HCT116 (cell line): ENCODE results near the gene TRIM73. TPM values are rescaled to one million over a fixed set of nuclear protein-coding genes. Genes with fewer than 3 reads are reported as not detected.
"Not testable (repeated sequence)": the region's sequence is repeated elsewhere in the genome, so short reads cannot be mapped to it uniquely, and the experiment has no call there.

ENCODE experiments used
- ATAC-seq: fragments of 200-7000 bp; cut with Tn5 transposase; 2 replicates; pipeline ENCODE4 v1.9.1; 2020; ENCODE audit warnings: mild to moderate bottlenecking, moderate library complexity
- BruUV-seq: library from RNA; stranded (reverse); fragments of 400-500 nt; replicated peaks from 2 replicates; lab custom pipeline; 2021; lab: Mats Ljungman, UMichigan
- CTCF ChIA-PET: fragments of 300-600 bp; sonication (Branson Sonifier 250); formaldehyde crosslinking; loops from one replicate; lab custom pipeline; 2021; ENCODE audit warnings: antibody characterized with exemption; lab: Charles Lee
- POLR2A ChIA-PET: fragments of 300-600, 350-600 bp; sonication (Branson Sonifier 250); formaldehyde crosslinking; loops from one replicate; lab custom pipeline; 2021; ENCODE audit warnings: antibody characterized with exemption; lab: Charles Lee
- RAD21 ChIA-PET, 2 experiments: fragments of 300-600 bp; sonication (Branson Sonifier 250); formaldehyde crosslinking; loops; one replicate each; lab custom pipeline; 2023; ENCODE audit warnings: low total read pairs in 2 of 2; ENCODE audit not compliant: uncharacterized antibody in 2 of 2, unreplicated experiment in 2 of 2, low non-redundant PET in 1 of 2; lab: Charles Lee
- DNase-seq: peaks from one replicate; pipeline ENCODE4 v3.0.0-alpha.2; 2010; ENCODE audit warnings: low read depth, low spot score
- H2AFZ ChIP-seq: fragments of 200-600 bp; shearing (Covaris generic), sonication (generic); 2 replicates; pipeline ENCODE4 v1.6.1; 2017; ENCODE audit warnings: low read depth, mixed run types, mixed read lengths, antibody characterized with exemption, low read length; ENCODE audit not compliant: poor library complexity, severe bottlenecking
- H3K27ac ChIP-seq: 2 replicates; pipeline ENCODE4 v1.5.1; 2012; ENCODE audit warnings: low read depth, low read length
- H3K27me3 ChIP-seq: fragments of 200-600 bp; sonication (generic); 2 replicates; pipeline ENCODE4 v1.6.1; 2016; ENCODE audit warnings: mixed run types, low read length, mixed read lengths; ENCODE audit not compliant: insufficient read depth
- H3K36me3 ChIP-seq, 2 experiments: fragments of 200-500 bp in 1 of 2; fragments of 200-600 bp in 1 of 2; sonication (Bioruptor generic) in 1 of 2; sonication (generic) in 1 of 2; 2 replicates each; pipeline versions ENCODE4 v1.5.1 to v1.6.1; 2014 to 2016; ENCODE audit warnings: low read length in 2 of 2, inconsistent platforms in 1 of 2, mixed read lengths in 1 of 2, mixed run types in 1 of 2; ENCODE audit not compliant: insufficient read depth in 2 of 2, control insufficient read depth in 1 of 2
- H3K4me1 ChIP-seq, 2 experiments: fragments of 200-600 bp in 1 of 2; sonication (generic) in 1 of 2; 2 replicates each; pipeline versions ENCODE4 v1.5.1 to v1.6.1; 2012 to 2017; ENCODE audit warnings: low read length in 2 of 2, inconsistent platforms in 1 of 2, mild to moderate bottlenecking in 1 of 2, mixed read lengths in 1 of 2, mixed run types in 1 of 2, moderate library complexity in 1 of 2; ENCODE audit not compliant: insufficient read depth in 2 of 2, control insufficient read depth in 1 of 2
- H3K4me2 ChIP-seq: fragments of 200-600 bp; sonication (generic); 2 replicates; pipeline ENCODE4 v1.6.1; 2017; ENCODE audit warnings: mixed run types, low read length, mixed read lengths
- H3K4me3 ChIP-seq, 2 experiments: fragments of 200-600 bp in 1 of 2; sonication (generic) in 1 of 2; replicated peaks in 1 of 2; 2 replicates each; pipeline ENCODE4 v1.5.1; 2011 to 2016; ENCODE audit warnings: low read length in 2 of 2, control low read depth in 1 of 2, low read depth in 1 of 2, mild to moderate bottlenecking in 1 of 2, mixed read lengths in 1 of 2, mixed run types in 1 of 2
- H3K79me2 ChIP-seq: fragments of 200-600 bp; sonication (generic); 2 replicates; pipeline ENCODE4 v1.6.1; 2017; ENCODE audit warnings: mild to moderate bottlenecking, mixed run types, low read length, moderate library complexity, mixed read lengths; ENCODE audit not compliant: insufficient read depth
- H3K9ac ChIP-seq: fragments of 200-600 bp; sonication (generic); 2 replicates; pipeline ENCODE4 v1.6.1; 2016; ENCODE audit warnings: low read length, mixed read lengths
- H3K9me2 ChIP-seq: fragments of 200-600 bp; sonication (generic), shearing (Covaris generic); 2 replicates; pipeline ENCODE4 v1.6.1; 2017; ENCODE audit warnings: mixed run types, mild to moderate bottlenecking, moderate library complexity; ENCODE audit not compliant: insufficient read depth
- H3K9me3 ChIP-seq, 2 experiments: fragments of 200-500 bp in 1 of 2; fragments of 200-600 bp in 1 of 2; sonication (Bioruptor generic) in 1 of 2; sonication (generic) in 1 of 2; 2 replicates each; pipeline ENCODE4 v1.6.1; 2014 to 2017; ENCODE audit warnings: low read length in 2 of 2, mixed read lengths in 2 of 2, inconsistent platforms in 1 of 2, low read depth in 1 of 2, mild to moderate bottlenecking in 1 of 2, mixed run types in 1 of 2, moderate library complexity in 1 of 2; ENCODE audit not compliant: control insufficient read depth in 1 of 2, insufficient read depth in 1 of 2
- H4K20me1 ChIP-seq: fragments of 200-600 bp; sonication (generic), shearing (Covaris generic); 2 replicates; pipeline ENCODE4 v1.6.1; 2017; ENCODE audit warnings: mixed run types, mild to moderate bottlenecking, moderate library complexity; ENCODE audit not compliant: insufficient read depth
- CTCF ChIP-seq, 3 experiments: fragments of 200-600 bp in 1 of 3; sonication (generic) in 1 of 3; IDR thresholded peaks in 2 of 3; conservative IDR thresholded peaks in 1 of 3; 2 replicates each; pipeline ENCODE4 v1.5.1; 2012 to 2017; ENCODE audit warnings: low read depth in 2 of 3, low read length in 2 of 3, antibody characterized with exemption in 1 of 3, borderline replicate concordance in 1 of 3, control low read depth in 1 of 3, mild to moderate bottlenecking in 1 of 3, mixed read lengths in 1 of 3, mixed run types in 1 of 3, moderate library complexity in 1 of 3; ENCODE audit not compliant: insufficient read depth in 1 of 3
- RAD21 ChIP-seq: IDR thresholded peaks from 2 replicates; pipeline ENCODE4 v1.6.1; 2012; ENCODE audit warnings: low read depth, mild to moderate bottlenecking
- intact Hi-C: fragments of 100-400 bp; cut with micrococcal nuclease; formaldehyde crosslinking; loops from 2 replicates; pipeline ENCODE4 v1.10.0; 2022
- total RNA-seq: library from RNA; stranded (reverse); gene quantifications from one replicate; pipeline ENCODE4 v1.2.1, GENCODE V29; 2021; ENCODE audit not compliant: unreplicated experiment

TRIM73 gene
- total RNA-seq, 1 experiment from 2014 or later = 8.8 TPM

GRCh38 chr7:75452494-75452955 is 57.1 kb downstream of the TRIM73 start:
- DNase-seq, H3K27me3 ChIP-seq, H3K36me3 ChIP-seq, H3K27ac ChIP-seq, POLR2A ChIA-PET, H2AFZ ChIP-seq, H3K4me1 ChIP-seq, H3K9me2 ChIP-seq, H3K9ac ChIP-seq, H3K4me3 ChIP-seq, H3K79me2 ChIP-seq: not testable (repeated sequence)
- CTCF ChIA-PET = interaction anchor here (1.2 kb wide), 1 partner anchor 310 kb away, joined by 3 read pairs; no protein-coding TSS in a partner anchor
- TF ChIP-seq CTCF (IDR thresholded peaks at IDR 0.05 in 2 of 3, conservative IDR thresholded peaks at IDR 0.05 in 1 of 3; ENCODE audit: borderline replicate concordance in 1 of 3, insufficient read depth in 1 of 3, low read depth in 2 of 3, low read length in 2 of 3) = peak; percentile 15 to 48 (median 26); a peak in 3 of 6 replicates
- peak; percentile 48 for TF ChIP-seq RAD21
- TF ChIP-seq, all 23 proteins: peak for 2; not testable (repeated sequence) for 21
- RAD21 ChIA-PET, BruUV-seq, H3K4me2 ChIP-seq, H4K20me1 ChIP-seq, intact Hi-C loops, H3K9me3 ChIP-seq: not testable (repeated sequence)
- ATAC-seq = peak; percentile 90

Other genes with a start within 250 kb of the TRIM73 start
- 61.0 TPM for gene POM121C, start 90.7 kb downstream of the TRIM73 start, total RNA-seq
- not detected for gene SPDYE5, start 96.7 kb downstream of the TRIM73 start, total RNA-seq